Keratinocyte (primary cell): Measurements from ENCODE around the gene CAST. TPM values are rescaled to one million over a fixed set of nuclear protein-coding genes. Genes with fewer than 3 reads are reported as not detected.

Source experiments
- DNase-seq: peaks from one replicate; pipeline ENCODE4 v3.0.0-alpha.2; 2011; ENCODE audit warnings: low read depth, missing footprints, low spot score
- FAIRE-seq: peaks from 2 replicates; lab custom pipeline; 2011; peaks lifted over from hg19 to GRCh38; lab: Jason Lieb, UNC
- H2AFZ ChIP-seq: 2 replicates; pipeline ENCODE4 v1.6.0; 2012; ENCODE audit warnings: low read length, control low read depth, inconsistent platforms; ENCODE audit not compliant: control insufficient read depth
- H3K27ac ChIP-seq: 2 replicates; pipeline ENCODE4 v1.5.1; 2011; ENCODE audit warnings: low read length; ENCODE audit not compliant: control insufficient read depth, insufficient read depth
- H3K27me3 ChIP-seq: 3 replicates; pipeline ENCODE4 v1.6.0; 2011; ENCODE audit warnings: low read length; ENCODE audit not compliant: control insufficient read depth, insufficient read depth; ENCODE audit errors: extremely low read depth
- H3K36me3 ChIP-seq, 2 experiments: 2 replicates in 1 of 2; 3 replicates in 1 of 2; pipeline ENCODE4 v1.5.1; 2011; ENCODE audit warnings: low read length in 2 of 2, mild to moderate bottlenecking in 1 of 2; ENCODE audit not compliant: control insufficient read depth in 2 of 2, insufficient read depth in 2 of 2; ENCODE audit errors: extremely low read depth in 1 of 2
- H3K4me1 ChIP-seq: 3 replicates; pipeline ENCODE4 v1.5.1; 2011; ENCODE audit warnings: low read length; ENCODE audit not compliant: control insufficient read depth, insufficient read depth; ENCODE audit errors: extremely low read depth
- H3K4me2 ChIP-seq: 3 replicates; pipeline ENCODE4 v1.6.0; 2011; ENCODE audit warnings: low read depth, low read length; ENCODE audit not compliant: control insufficient read depth, insufficient read depth; ENCODE audit errors: extremely low read depth
- H3K4me3 ChIP-seq, 3 experiments: fragments of 200-600 bp in 1 of 3; sonication (generic) in 1 of 3; 2 replicates in 2 of 3; 3 replicates in 1 of 3; pipeline ENCODE4 v1.5.1; 2011 to 2016; ENCODE audit warnings: low read length in 3 of 3, mild to moderate bottlenecking in 3 of 3, control low read depth in 2 of 3, inconsistent platforms in 1 of 3, low read depth in 1 of 3, mixed read lengths in 1 of 3, mixed run types in 1 of 3, moderate library complexity in 1 of 3; ENCODE audit not compliant: control insufficient read depth in 2 of 3, insufficient read depth in 2 of 3; ENCODE audit errors: extremely low read depth in 1 of 3
- H3K79me2 ChIP-seq: 2 replicates; pipeline ENCODE4 v1.6.0; 2012; ENCODE audit warnings: low read length; ENCODE audit not compliant: control insufficient read depth, insufficient read depth
- H3K9ac ChIP-seq: 3 replicates; pipeline ENCODE4 v1.6.0; 2011; ENCODE audit warnings: low read length; ENCODE audit not compliant: control insufficient read depth, insufficient read depth; ENCODE audit errors: extremely low read depth
- H3K9me1 ChIP-seq: 3 replicates; pipeline ENCODE4 v1.6.0; 2011; ENCODE audit warnings: low read length; ENCODE audit not compliant: control insufficient read depth, insufficient read depth; ENCODE audit errors: extremely low read depth
- H3K9me3 ChIP-seq: 2 replicates; pipeline ENCODE4 v1.5.1; 2012; ENCODE audit warnings: low read depth, low read length; ENCODE audit not compliant: control insufficient read depth
- H4K20me1 ChIP-seq: 3 replicates; pipeline ENCODE4 v1.6.0; 2011; ENCODE audit warnings: low read length; ENCODE audit not compliant: control insufficient read depth, insufficient read depth; ENCODE audit errors: extremely low read depth
- CTCF ChIP-seq, 3 experiments: IDR thresholded peaks in 1 of 3; conservative IDR thresholded peaks in 1 of 3; optimal IDR thresholded peaks in 1 of 3; 2 replicates in 2 of 3; 3 replicates in 1 of 3; pipeline versions ENCODE3 to v1.5.1; 2011; ENCODE audit warnings: low read length in 3 of 3, mild to moderate bottlenecking in 3 of 3, moderate library complexity in 2 of 3, control low read depth in 1 of 3, inconsistent platforms in 1 of 3; ENCODE audit not compliant: insufficient read depth in 2 of 3; ENCODE audit errors: extremely low read depth in 1 of 3
- EZH2 ChIP-seq: IDR thresholded peaks from one replicate; pipeline ENCODE4 v1.6.1; 2012; ENCODE audit warnings: inconsistent platforms, mild to moderate bottlenecking, low read length, moderate library complexity
- dilution Hi-C: fragments of 300-500 bp; cut with MboI; formaldehyde crosslinking; loops from one replicate; pipeline ENCODE4 v1.7.0; 2020; ENCODE audit warnings: low sequenced_read_pairs; ENCODE audit not compliant: extremely low pct_ligation_motif_present
- polyA plus RNA-seq, 5 experiments: library from polyadenylated mRNA; depleted of rRNA in 3 of 5; stranded (reverse) in 3 of 5; stranded (forward) in 1 of 5; unstranded in 1 of 5; fragments of >200 nt; gene quantifications; 1 replicate in 1 of 5; 2 replicates in 3 of 5; 3 replicates in 1 of 5; pipeline versions ENCODE4 v1.2.1 to v1.2.3, GENCODE V29; 2011 to 2012; ENCODE audit warnings: missing spikeins in 2 of 5, low read depth in 1 of 5, low replicate concordance in 1 of 5

The CAST gene
- polyA plus RNA-seq, 1 donor (not counting 4 experiments of a cell fraction or from before 2014, with no cell fraction given): 238 TPM

GRCh38 chr5:96645091-96645490 lies 17.1 kb upstream of the CAST start:
- Histone ChIP-seq H4K20me1 (no peaks in the 10 kb centered on the region), H3K4me2 (no peak overlapping the region), H2AFZ (no peak overlapping the region), H3K79me2 (no peaks in the 10 kb centered on the region), H3K36me3 (no peaks in the 10 kb centered on the region), H3K27me3 (no peaks in the 10 kb centered on the region), H3K9ac (no peak overlapping the region), H3K4me3 (no peak overlapping the region), H3K4me1 (peaks cover 5% of the 10 kb centered on the region), H3K9me3 (no peaks in the 10 kb centered on the region), H3K27ac (no peak overlapping the region), H3K9me1 (no peaks in the 10 kb centered on the region)
- TF ChIP-seq CTCF (optimal IDR thresholded peaks at IDR 0.05 in 1 of 3, IDR thresholded peaks at IDR 0.05 in 1 of 3, conservative IDR thresholded peaks at IDR 0.05 in 1 of 3; ENCODE audit: extremely low read depth in 1 of 3, insufficient read depth in 2 of 3, low read length in 3 of 3): no peak
- no peak for TF ChIP-seq EZH2
- DNase-seq: no peak
- dilution Hi-C loops: no loop called here
- FAIRE-seq: no peak

GRCh38 chr5:96648023-96648422 lies 14.2 kb upstream of the CAST start:
- H3K36me3 ChIP-seq: no peaks in the 10 kb centered on the region
- no peak for FAIRE-seq
- peak overlapping the region; percentile 2 for H2AFZ ChIP-seq
- DNase-seq: no peak
- peaks cover 13% of the 10 kb centered on the region for H3K4me1 ChIP-seq
- no peaks in the 10 kb centered on the region for H3K9me1 ChIP-seq
- H3K9me3 ChIP-seq: no peaks in the 10 kb centered on the region
- TF ChIP-seq CTCF (optimal IDR thresholded peaks at IDR 0.05 in 1 of 3, IDR thresholded peaks at IDR 0.05 in 1 of 3, conservative IDR thresholded peaks at IDR 0.05 in 1 of 3; ENCODE audit: extremely low read depth in 1 of 3, insufficient read depth in 2 of 3, low read length in 3 of 3): no peak
- dilution Hi-C loops: no loop called here
- H3K4me3 ChIP-seq: no peak overlapping the region
- H4K20me1 ChIP-seq: no peaks in the 10 kb centered on the region
- H3K27me3 ChIP-seq: no peaks in the 10 kb centered on the region
- no peak overlapping the region for H3K27ac ChIP-seq
- H3K79me2 ChIP-seq: no peaks in the 10 kb centered on the region
- H3K4me2 ChIP-seq: no peak overlapping the region
- no peak overlapping the region for H3K9ac ChIP-seq
